Transverse colon (tissue), 4 donors: Measurements from ENCODE around the gene RASA4B.

Experiments used
- CTCF ChIP-seq, 5 experiments: fragments of 200-600 bp in 3 of 5; fragments of 450-650 bp in 2 of 5; sonication (generic) in 3 of 5; IDR thresholded peaks; 1 replicate in 2 of 5; 2 replicates in 3 of 5; pipeline ENCODE4 v1.5.1; 2016 to 2017; ENCODE audit warnings: antibody characterized with exemption in 5 of 5, inconsistent platforms in 3 of 5, mild to moderate bottlenecking in 2 of 5, moderate library complexity in 1 of 5
- EP300 ChIP-seq: sonication (generic); formaldehyde crosslinking; IDR thresholded peaks from one replicate; pipeline ENCODE4 v1.6.1; 2017; ENCODE audit warnings: antibody characterized with exemption, low read depth
- POLR2AphosphoS5 ChIP-seq, 3 donors: sonication (generic); formaldehyde crosslinking; IDR thresholded peaks; one replicate each; pipeline ENCODE4 v1.6.1; 2016; ENCODE audit warnings: antibody characterized with exemption in 3 of 3

GRCh38 chr7:102457352-102457924 is 60.1 kb downstream of the RASA4B start:
- no peak for TF ChIP-seq POLR2AphosphoS5 (IDR thresholded peaks at IDR 0.05)
- no peak for TF ChIP-seq CTCF (IDR thresholded peaks at IDR 0.05)
- TF ChIP-seq EP300 = no peak
